ENCODE data around the gene SLF2. TPM values are rescaled to one million over a fixed set of nuclear protein-coding genes. Genes with fewer than 3 reads are reported as not detected.

SLF2 gene
- total RNA-seq, 1 donor from 2014 or later = 15.0 TPM

GRCh38 chr10:101005869-101006567 lies 93.3 kb downstream of the SLF2 start:
- DNase-seq (no peak), ATAC-seq (ENCODE audit: poor library complexity) (no peak)
- intact Hi-C loops (cut with DNase I) = no loop called here

GRCh38 chr10:101006593-101007098 lies 93.9 kb downstream of the SLF2 start:
- no peak for DNase-seq
- intact Hi-C loops (cut with DNase I) = no loop called here
- no peak for ATAC-seq (ENCODE audit: poor library complexity)

- intact Hi-C loops (cut with DNase I) = no loop called here
- no peak for DNase-seq
- ATAC-seq (ENCODE audit: poor library complexity) = peak; percentile 14
Measured at GRCh38 chr10:101007099-101007711, 94.4 kb downstream of the SLF2 start.

GRCh38 chr10:101007915-101008822 lies 95.4 kb downstream of the SLF2 start:
- ATAC-seq (ENCODE audit: poor library complexity) = no peak
- intact Hi-C loops (cut with DNase I) = no loop called here
- DNase-seq = no peak

- ATAC-seq (ENCODE audit: poor library complexity) (no peak), DNase-seq (no peak)
- intact Hi-C loops (cut with DNase I) = no loop called here
Measured at GRCh38 chr10:101008823-101009423, 96.2 kb downstream of the SLF2 start.

- intact Hi-C loops (cut with DNase I) = no loop called here
- DNase-seq (no peak), ATAC-seq (ENCODE audit: poor library complexity) (no peak)
Measured at GRCh38 chr10:101010329-101010728, 97.6 kb downstream of the SLF2 start.

- no peak for DNase-seq
- no peak for ATAC-seq (ENCODE audit: poor library complexity)
- intact Hi-C loops (cut with DNase I) = loop anchor here (2.0 kb wide), 1 partner anchor 13 kb away; the partner anchor contains the start of gene LZTS2
Measured at GRCh38 chr10:101011517-101012423, 99.0 kb downstream of the SLF2 start.

GRCh38 chr10:101012525-101013364 lies 100.0 kb downstream of the SLF2 start:
- DNase-seq = peak; percentile 93
- ATAC-seq (ENCODE audit: poor library complexity) = peak; percentile 92
- intact Hi-C loops (cut with DNase I) = loop anchor here (2.0 kb wide), 1 partner anchor 14 kb away; the partner anchor contains the start of gene LZTS2

- ATAC-seq (ENCODE audit: poor library complexity) = no peak
- no peak for DNase-seq
- intact Hi-C loops (cut with DNase I) = loop anchor here (2.0 kb wide), 1 partner anchor 15 kb away; the partner anchor contains the start of gene LZTS2
Measured at GRCh38 chr10:101013365-101013825, 100.6 kb downstream of the SLF2 start.

- peak; percentile 77 for ATAC-seq (ENCODE audit: poor library complexity)
- intact Hi-C loops (cut with DNase I) = no loop called here
- DNase-seq = peak; percentile 91
Measured at GRCh38 chr10:101014230-101014884, 101.6 kb downstream of the SLF2 start.

Small RNA genes within 50 kb of the gene (microRNA-seq; reads per million reads assigned to microRNA genes)
- gene MIR608 = not detected

Other genes with a start within 250 kb of the SLF2 start
- not detected for gene PAX2, start 167.4 kb upstream of the SLF2 start, total RNA-seq
- gene SEMA4G, start 56.5 kb downstream of the SLF2 start, total RNA-seq = 0.86 TPM
- gene MRPL43, start 74.5 kb downstream of the SLF2 start, total RNA-seq = 55.4 TPM
- gene TWNK, start 74.6 kb downstream of the SLF2 start, total RNA-seq = 6.4 TPM
- gene LZTS2, start 86.8 kb downstream of the SLF2 start, total RNA-seq = 39.1 TPM
- gene PDZD7, start 118.2 kb downstream of the SLF2 start, total RNA-seq = 0.38 TPM
- 11.4 TPM for gene SFXN3, start 118.3 kb downstream of the SLF2 start, total RNA-seq
- gene KAZALD1, start 149.0 kb downstream of the SLF2 start, total RNA-seq = 5.0 TPM
- gene TLX1, start 218.3 kb downstream of the SLF2 start, total RNA-seq = not detected